TTC549 (cell line): Measurements from ENCODE around the gene VIM.

Experiments
- FAIRE-seq: peaks from 2 replicates; lab custom pipeline; 2012; peaks lifted over from hg19 to GRCh38; lab: Jason Lieb, UNC

Gene VIM

DNA sequence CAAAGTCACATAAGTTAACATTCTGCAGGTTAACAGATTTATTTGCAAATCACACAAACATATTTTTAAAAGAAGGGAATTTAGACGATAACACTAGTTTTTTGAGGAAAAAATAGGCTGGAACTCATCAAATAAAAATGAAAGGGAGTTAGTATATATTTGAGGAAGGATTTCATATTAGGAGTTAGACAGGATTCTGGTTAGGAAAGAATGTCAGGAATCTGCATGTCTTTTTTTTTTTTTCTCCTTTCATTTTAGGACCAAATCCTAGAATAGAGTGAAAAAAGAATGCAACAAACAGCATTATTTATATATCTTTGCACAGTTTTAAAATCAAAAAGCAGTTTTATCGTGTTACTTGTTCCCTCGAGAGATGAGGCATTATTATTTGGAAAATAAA lies 17.7 kb upstream of the VIM start:
- no peak for FAIRE-seq

DNA sequence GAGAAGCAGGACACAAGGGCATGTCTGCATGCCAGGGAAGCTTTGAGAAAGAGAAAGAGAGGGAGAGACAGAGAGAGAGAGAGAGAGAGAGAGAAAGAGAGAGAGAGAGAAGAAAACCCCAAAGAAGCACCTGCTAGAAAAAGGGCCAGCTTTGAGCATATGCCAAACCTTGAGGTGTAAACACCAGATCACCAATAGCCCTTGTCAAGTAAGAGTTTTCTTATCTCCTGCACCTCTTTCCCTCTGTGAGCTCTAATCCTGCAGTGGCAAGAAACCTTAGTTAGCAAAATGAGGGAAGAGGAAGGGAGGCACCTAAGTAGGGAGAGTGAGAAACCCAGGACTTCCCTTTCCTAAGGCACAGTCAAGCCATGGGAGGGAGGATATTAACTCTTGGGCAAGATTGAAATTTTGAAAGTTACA lies 15.2 kb upstream of the VIM start:
- FAIRE-seq: no peak

DNA sequence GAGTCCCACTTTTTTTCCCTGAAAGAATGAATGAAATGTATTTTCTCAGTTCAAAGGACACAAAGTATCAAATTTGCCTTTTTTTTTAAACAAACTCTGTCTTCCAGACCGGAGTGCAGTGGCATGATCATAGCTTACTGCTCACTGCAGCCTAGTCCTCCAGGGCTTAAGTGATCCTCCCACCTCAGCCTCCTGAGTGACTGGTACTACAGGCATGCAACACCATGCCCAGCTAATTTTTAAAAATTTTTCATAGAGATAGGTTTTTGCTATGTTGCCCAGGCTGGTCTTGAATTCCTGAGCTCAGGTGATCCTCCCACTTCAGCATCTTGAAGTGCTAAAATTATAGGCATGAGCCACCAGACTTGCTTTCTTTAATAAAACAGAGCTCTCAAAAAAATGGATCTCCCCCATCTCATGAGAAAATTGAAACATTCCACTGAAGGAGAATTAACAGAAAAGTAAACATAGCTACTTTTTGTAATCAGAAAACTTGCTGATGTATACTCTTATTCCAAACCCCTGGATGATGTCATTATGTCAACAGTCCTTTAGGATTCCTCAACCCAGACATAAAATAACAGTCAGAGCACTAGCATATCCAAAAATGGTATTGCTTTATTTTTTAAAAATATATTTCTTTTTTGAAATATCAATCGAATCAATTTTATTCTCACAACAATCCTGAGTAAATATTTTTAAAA lies 14.2 kb upstream of the VIM start:
- peak; percentile 77 for FAIRE-seq

DNA sequence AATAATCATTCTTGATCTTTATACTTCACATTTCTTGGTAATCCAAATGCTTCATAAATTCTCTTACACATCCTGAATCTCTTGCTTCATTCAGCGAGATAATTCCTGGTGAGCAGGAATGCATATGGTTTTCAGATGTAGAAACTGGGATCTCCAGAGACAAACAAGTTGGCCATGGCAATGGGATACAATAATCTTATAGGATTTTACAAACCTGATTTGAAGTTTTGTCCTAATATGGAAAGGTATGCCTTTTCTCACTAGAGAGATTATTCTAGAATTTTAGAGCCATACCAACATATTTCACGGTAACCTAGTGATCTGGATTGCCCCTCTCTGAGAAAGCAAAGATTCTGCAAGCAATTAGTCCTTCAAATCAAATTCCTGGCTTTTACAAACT lies 13.5 kb upstream of the VIM start:
- peak; percentile 3 for FAIRE-seq

DNA sequence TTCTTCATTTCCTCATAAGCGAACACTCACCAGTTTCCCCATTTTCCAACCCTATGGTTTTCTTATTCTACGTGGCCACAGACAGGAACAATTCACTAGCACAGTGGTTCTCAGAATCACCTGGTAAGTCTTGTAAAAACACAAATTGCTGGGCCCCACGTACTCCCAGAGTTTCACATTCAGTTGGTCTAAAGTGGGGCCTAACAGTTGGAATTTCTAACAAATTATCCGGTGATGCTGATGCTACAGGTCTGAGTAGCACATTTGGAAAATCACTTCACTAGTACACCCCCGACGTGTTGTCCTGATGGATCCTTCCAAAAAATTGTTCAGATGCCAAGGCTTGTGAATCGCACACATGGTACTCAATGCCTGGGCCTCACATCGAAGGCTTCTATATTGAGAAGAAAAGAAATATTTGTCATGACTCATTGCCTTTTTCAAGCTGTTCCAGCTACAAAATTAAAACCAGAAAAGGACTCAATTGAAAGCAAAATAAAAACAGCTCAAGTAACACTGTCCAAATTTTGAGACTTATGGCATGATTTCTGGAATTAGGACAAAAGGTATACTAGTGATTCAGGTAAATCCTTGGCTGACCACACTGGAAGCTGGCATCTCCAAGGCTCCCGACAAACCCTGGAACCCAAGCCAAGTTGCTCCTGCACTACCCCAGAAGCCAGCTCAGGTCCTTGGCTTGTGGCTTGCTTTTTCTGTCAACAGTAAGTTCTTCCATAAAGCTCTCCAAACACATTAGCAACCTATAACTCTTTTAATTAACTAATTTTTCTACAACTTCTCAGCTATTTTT lies 12.9 kb upstream of the VIM start:
- FAIRE-seq: no peak

DNA sequence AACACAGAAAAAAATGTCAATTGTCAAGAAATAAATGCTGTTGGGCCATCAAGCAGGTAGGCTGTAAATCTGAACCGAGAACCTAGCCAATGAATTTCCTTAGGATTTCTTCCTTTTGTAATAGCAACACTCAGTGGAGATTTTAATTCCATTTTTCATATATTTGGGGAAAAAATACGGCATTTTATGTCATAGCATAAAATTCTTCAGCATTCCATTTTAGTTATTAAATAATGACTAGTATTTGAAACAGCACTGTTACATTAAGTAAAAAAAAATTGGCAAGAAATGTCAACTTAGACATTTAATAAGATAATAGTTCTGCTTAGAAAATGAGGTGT lies 12.3 kb upstream of the VIM start:
- FAIRE-seq: no peak

DNA sequence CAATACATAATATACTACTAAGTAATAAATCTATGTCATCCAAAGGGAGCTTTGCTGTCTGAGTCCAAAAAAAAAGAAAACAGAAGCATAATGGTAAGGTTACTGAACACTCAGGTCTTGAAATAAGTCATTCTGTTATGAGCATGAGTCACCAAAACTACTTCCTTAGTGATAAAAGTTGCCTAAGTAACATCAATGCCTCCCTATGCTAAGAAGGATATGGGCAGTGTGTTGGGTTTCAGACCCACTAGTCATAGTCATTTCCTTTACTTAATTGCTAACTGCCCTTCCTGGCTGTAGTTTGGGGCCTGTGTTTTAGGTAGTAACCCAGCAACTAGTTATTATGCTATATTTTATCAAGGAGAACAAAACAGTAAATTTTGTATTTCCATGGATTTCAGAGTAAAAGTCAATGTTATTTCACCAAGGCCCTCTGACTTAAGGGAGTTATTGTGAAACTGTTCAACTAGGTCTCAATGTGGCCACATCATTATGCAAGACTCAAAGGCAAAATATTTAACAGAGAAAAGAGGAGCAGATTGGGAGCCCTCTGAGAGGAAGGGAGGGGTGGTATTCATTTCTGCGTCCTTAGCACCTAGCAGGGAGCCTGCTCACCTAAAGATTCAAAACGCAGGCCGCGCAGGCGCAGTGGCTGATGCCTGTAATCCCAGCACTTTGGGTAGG lies 11.7 kb upstream of the VIM start:
- peak; percentile 56 for FAIRE-seq

DNA sequence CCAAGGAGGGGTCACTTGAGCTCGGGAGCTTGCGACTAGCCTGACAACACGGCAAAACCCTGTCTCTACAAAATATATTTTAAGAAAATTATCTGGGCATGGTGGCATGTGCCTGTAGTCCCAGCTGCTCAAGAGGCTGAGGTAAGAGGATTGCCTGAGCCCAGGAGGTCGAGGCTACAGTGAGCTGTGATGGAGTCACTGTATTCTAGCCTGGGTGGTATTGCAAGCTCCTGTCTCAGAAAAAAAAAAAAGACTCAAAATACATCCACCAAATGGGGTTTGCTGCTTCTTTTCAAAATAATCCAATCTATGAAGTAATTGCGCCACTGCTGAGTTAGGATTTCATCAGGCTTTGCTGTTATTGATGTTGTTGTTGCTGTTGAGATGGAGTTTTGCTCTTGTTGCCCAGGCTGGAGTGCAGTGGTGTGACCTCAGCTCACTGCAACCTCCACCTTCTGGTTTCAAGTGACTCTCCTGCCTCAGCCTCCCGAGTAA lies 11.1 kb upstream of the VIM start:
- FAIRE-seq: no peak

DNA sequence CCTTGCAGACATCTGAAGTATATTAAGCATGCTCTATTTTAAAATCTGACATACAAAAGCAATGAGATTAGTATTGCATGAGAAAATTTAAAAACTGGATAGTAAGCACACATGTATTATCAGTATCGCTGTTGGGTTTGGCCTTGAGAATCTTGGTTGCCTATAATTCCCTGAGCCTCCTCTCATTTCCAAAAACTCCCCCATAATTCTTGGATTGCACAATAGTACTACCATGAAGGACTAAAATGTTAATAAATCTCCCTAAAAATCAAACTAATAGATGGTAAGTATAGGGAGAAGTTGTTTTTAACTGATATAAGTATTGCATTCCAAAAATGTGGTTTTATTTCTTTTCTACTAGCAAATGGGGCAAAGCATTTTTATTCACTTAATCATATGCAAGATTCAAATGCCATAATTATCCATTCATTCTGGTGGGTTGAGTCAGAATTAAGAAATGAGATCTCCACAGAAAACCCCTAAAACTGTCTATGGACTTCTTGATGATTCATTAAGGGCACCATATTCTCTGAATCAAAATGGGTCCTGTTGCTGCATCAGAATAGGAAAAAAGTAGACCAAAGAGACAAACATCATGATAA lies 10.3 kb upstream of the VIM start:
- no peak for FAIRE-seq

DNA sequence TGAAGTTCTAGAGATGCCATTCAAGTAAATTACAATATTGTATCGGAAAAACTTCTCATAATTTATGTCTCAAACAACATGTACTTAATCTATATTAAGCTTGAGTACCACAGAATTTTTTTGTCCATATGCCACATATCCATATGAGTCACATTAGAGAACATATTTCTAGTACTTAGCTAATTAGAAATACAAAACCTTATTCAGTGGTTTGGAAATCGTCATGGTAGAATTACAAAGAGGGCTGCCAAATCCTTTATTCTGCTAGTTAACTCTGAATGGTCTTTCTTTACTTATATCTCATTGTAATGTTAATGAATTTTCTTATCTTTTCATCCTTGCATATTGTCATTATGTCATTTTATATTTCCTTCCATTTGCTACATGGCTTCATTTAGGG lies 9.0 kb upstream of the VIM start:
- FAIRE-seq: no peak

DNA sequence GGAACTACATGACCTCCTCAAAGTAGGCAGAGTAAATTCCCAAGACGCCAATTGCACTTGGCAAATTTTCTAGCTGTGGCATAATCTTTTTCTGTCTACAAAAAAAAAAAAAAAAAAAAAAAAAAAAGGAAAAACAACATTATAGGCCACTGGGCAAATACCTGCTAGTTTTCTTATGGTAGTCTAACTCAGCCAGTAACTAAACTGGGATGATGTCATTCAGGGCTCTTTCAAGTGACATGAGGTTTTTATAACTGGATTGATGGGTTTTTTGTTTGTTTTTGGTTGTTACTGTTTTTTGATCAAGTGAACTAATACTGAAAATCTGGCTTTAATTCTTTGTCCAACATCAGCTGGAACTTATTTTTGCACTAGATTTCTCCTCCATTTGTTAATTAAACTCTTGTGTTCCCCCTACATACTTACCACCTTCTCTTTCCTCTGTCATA lies 7.4 kb upstream of the VIM start:
- no peak for FAIRE-seq

DNA sequence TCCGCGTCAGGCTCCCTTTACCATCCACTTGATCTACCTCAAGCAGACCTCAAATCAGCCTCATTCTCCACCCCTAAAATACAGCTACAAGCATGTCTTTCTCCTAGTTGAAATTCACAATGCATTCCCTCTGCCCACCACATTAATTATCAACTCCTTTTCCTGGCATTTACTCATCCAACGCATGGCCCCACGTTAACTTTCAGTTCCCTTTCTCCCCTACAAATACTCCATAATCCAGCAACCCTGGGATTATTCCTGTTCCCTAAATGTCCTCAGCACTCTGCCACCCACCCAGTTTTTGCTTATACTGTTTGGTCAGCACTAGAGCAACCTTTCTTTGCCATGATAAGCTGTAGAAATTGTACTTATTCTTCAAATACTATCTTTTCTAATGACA lies 5.7 kb upstream of the VIM start:
- FAIRE-seq: no peak

DNA sequence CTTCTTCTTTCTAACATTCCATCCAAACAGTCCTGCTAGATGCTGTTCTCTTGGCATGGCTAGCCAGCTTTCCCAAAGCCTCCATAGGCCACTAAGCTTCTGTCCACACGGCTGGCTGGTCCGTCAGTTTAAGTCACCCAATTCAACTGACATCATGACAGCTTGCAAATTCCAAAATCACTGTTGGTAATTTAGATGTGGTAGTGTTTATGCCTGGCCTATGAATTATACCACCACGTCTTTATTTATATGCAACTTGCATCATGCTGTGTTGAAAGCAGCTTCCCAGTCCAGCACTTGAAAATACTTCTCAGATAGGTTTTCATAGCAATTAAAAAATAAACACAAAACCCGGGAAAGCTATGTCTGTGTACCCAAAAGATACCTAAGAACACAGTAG lies 2.2 kb upstream of the VIM start:
- no peak for FAIRE-seq

DNA sequence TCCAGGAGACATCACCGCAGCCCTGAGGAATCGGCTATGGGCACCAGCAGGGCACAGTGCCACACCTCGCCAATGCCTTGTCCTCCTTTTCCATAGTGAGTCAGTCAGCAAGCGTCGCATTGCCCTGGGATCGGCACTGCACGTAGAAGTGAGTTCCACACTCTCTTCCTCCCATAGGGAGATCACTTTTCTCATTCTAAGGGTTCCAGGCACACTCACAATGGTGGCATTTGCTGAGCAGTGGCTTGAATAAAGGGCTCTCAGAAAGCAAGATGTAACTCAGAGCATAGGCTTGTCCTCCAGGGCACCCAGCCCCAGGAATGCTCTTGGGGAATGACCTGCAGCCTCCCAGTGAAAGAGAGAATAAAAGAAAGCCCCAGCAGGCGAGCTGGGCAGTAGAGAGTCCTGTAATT lies 1.1 kb upstream of the VIM start:
- FAIRE-seq: no peak

DNA sequence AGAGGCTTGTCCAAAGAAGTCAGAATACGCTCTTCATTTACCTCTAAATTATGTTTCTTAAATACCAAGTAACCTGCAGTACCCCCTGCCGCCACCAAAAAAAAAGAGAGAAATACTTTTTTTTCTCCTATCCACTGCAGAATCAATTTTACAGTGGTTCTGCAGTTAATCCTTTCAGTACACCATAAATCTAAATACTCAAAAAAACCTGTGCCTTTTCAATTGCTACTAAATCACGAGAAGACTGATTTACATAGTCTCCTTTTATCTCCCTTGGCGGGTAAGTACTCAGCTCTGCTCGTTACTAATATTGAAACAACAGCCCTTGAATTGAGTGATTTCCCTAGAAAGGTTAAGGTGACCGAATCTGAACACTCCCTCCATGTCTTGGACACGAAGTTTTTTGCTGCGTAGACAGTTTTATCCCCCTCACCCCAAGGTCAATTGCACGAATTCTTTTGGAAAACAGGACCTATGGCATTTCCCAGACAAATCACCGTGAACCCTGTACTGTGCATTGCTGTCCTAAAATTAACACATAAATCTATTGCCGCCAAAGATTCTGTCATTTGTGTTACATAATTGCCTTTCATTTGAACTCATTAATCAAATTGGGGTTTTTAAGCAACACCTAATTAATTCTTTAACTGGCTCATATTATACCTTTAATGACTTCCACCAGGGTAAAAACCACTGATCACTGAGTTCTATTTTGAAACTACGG lies 512 bp upstream of the VIM start:
- FAIRE-seq: no peak

DNA sequence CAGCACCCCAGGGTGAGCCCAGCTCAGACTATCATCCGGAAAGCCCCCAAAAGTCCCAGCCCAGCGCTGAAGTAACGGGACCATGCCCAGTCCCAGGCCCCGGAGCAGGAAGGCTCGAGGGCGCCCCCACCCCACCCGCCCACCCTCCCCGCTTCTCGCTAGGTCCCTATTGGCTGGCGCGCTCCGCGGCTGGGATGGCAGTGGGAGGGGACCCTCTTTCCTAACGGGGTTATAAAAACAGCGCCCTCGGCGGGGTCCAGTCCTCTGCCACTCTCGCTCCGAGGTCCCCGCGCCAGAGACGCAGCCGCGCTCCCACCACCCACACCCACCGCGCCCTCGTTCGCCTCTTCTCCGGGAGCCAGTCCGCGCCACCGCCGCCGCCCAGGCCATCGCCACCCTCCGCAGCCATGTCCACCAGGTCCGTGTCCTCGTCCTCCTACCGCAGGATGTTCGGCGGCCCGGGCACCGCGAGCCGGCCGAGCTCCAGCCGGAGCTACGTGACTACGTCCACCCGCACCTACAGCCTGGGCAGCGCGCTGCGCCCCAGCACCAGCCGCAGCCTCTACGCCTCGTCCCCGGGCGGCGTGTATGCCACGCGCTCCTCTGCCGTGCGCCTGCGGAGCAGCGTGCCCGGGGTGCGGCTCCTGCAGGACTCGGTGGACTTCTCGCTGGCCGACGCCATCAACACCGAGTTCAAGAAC lies 1.1 kb downstream of the VIM start:
- no peak for FAIRE-seq

DNA sequence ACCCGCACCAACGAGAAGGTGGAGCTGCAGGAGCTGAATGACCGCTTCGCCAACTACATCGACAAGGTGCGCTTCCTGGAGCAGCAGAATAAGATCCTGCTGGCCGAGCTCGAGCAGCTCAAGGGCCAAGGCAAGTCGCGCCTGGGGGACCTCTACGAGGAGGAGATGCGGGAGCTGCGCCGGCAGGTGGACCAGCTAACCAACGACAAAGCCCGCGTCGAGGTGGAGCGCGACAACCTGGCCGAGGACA lies 1.6 kb downstream of the VIM start:
- FAIRE-seq: no peak

DNA sequence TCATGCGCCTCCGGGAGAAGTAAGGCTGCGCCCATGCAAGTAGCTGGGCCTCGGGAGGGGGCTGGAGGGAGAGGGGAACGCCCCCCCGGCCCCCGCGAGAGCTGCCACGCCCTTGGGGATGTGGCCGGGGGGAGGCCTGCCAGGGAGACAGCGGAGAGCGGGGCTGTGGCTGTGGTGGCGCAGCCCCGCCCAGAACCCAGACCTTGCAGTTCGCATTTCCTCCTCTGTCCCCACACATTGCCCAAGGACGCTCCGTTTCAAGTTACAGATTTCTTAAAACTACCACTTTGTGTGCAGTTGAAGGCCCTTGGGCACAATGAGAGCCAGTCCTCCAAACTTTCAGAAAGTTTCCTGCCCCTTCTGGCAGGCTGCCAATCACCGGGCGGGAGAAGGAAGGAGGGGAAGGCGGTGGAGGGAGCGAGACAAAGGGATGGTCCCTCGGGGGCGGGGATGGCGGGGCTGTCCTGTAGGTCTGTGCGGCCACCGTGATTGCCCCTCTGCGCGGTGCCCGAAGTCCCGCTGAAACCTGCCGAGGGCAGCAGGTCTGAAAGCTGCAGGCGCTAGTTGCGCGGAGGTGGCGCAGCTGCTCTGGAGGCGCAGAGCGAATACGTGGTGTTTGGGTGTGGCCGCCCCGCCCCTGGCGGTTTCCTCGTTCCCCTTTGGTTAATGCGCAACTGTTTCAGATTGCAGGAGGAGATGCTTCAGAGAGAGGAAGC lies 2.1 kb downstream of the VIM start:
- FAIRE-seq: no peak

DNA sequence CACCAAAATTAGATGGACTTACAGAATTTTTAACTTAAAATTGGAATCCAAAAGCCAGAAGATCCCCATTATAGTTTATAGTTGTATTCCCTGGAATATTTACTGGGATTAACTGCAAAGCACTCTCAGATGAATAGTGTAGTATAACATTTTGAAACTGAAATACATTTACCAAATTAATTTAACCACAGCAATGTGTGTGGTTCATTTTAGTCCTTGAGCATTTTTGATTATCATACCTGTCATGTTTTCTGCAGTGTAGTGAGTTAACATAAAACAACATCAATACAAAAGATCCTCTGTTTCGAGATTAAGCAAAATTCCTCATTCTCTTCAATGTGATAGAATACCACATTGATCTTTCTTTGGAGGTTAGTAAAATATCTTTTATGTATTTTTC lies 3.7 kb downstream of the VIM start:
- FAIRE-seq: no peak

DNA sequence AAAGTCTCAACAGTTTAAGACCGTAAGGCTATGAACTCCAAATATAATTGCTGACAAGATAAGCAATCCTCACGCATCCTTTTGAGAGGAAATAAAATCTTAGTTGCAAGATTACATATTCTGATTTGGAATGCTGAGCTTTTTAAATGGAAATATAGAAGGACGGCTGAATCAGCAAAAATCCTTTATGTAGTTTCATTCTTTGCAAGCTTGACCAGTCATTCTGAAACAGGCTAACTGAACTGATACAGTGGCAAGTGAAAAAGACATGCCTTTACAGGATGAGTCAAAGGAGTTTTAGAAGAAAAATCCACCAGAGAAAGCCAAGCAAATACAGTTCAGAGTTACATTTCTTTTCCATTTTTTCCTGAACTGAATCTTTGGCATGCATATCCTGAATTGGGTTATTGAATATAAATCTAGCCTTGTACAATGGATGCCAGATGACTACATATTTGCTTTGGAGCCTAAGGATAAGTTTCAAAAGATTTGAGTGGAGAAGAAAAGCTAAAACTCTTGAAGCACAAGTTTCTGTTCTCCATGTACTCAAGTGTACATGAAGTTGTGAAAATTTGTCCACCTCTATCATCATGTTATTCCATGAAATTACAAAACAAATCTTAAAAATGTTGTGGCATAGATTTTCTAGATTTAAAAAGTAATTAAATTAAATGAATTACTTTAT lies 4.4 kb downstream of the VIM start:
- no peak for FAIRE-seq
